Measurements from ENCODE around the gene CTCF.

- no peak for TF ChIP-seq CTCF (conservative IDR thresholded peaks at IDR 0.05)
- no peak for TF ChIP-seq ZFX (IDR thresholded peaks at IDR 0.05)
These were observed 3.5 kb upstream of the CTCF start for GRCh38 chr16:67558859-67559258.

Data from C4-2B (cell line).